HepG2 (cell line): ENCODE measurements around the gene GPS1. TPM values are rescaled to one million over a fixed set of nuclear protein-coding genes. Genes with fewer than 3 reads are reported as not detected.

Source experiments
- ATAC-seq: fragments of 200-7000 bp; cut with Tn5 transposase; 3 replicates; pipeline ENCODE4 v1.9.1; 2020; ENCODE audit warnings: mild to moderate bottlenecking, moderate library complexity
- BruUV-seq: library from RNA; stranded (reverse); fragments of 400-500 nt; replicated peaks from 2 replicates; lab custom pipeline; 2021; lab: Mats Ljungman, UMichigan
- CTCF ChIA-PET: fragments of 300-600 bp; formaldehyde crosslinking; extraction: SDS; loops from one replicate; lab custom pipeline; 2021; ENCODE audit warnings: low total read pairs, inconsistent platforms, low intra/inter-chr PET ratio; lab: Yijun Ruan, JAX
- POLR2A ChIA-PET: fragments of 350-600 bp; sonication (Branson Sonifier 250); formaldehyde crosslinking; loops from one replicate; lab custom pipeline; 2020; ENCODE audit warnings: antibody characterized with exemption, inconsistent platforms; lab: Yijun Ruan, JAX
- DNase-seq: peaks from one replicate; pipeline ENCODE4 v3.0.0-alpha.2; 2015; ENCODE audit warnings: low spot score
- FAIRE-seq: peaks from 3 replicates; lab custom pipeline; 2011; peaks lifted over from hg19 to GRCh38; lab: Jason Lieb, UNC
- H2AFZ ChIP-seq: one replicate; pipeline ENCODE4 v1.6.1; 2011; ENCODE audit warnings: low read length, inconsistent platforms
- H3K27ac ChIP-seq: fragments of 300-600 bp; 3 replicates; pipeline ENCODE4 v1.8.0; 2011; ENCODE audit warnings: mixed run types, mild to moderate bottlenecking, mixed read lengths, low read length, inconsistent platforms; ENCODE audit not compliant: insufficient read depth; ENCODE audit errors: extremely low read length
- H3K27me3 ChIP-seq, 2 experiments: fragments of 200-600 bp in 1 of 2; 2 replicates in 1 of 2; 3 replicates in 1 of 2; pipeline versions ENCODE4 v1.6.0 to v1.8.0; 2011; ENCODE audit warnings: low read length in 2 of 2, mild to moderate bottlenecking in 2 of 2, moderate library complexity in 2 of 2, inconsistent platforms in 1 of 2; ENCODE audit not compliant: insufficient read depth in 2 of 2, control insufficient read depth in 1 of 2
- H3K36me3 ChIP-seq, 2 experiments: fragments of 200-600 bp in 1 of 2; replicated peaks in 1 of 2; 2 replicates in 1 of 2; 3 replicates in 1 of 2; pipeline versions ENCODE4 v1.5.1 to v1.8.0; 2011; ENCODE audit warnings: low read length in 2 of 2, inconsistent platforms in 1 of 2; ENCODE audit not compliant: insufficient read depth in 2 of 2, control insufficient read depth in 1 of 2
- H3K4me1 ChIP-seq: 2 replicates; pipeline ENCODE4 v1.5.1; 2012; ENCODE audit warnings: low read length, inconsistent platforms; ENCODE audit not compliant: insufficient read depth
- H3K4me2 ChIP-seq: 2 replicates; pipeline ENCODE4 v1.6.0; 2011; ENCODE audit warnings: low read depth, low read length, inconsistent platforms
- H3K4me3 ChIP-seq, 3 experiments: fragments of 200-600 bp in 1 of 3; sonication (generic), shearing (Covaris generic) in 1 of 3; replicated peaks in 1 of 3; 2 replicates each; pipeline ENCODE4 v1.5.1; 2011 to 2016; ENCODE audit warnings: low read length in 3 of 3, inconsistent platforms in 2 of 3, low read depth in 2 of 3, mild to moderate bottlenecking in 2 of 3, control low read depth in 1 of 3, mixed read lengths in 1 of 3; ENCODE audit not compliant: insufficient read depth in 1 of 3
- H3K79me2 ChIP-seq: one replicate; pipeline ENCODE4 v1.6.1; 2011; ENCODE audit warnings: low read length, inconsistent platforms; ENCODE audit not compliant: insufficient read depth
- H3K9ac ChIP-seq: 2 replicates; pipeline ENCODE4 v1.6.0; 2011; ENCODE audit warnings: mild to moderate bottlenecking, low read depth, low read length, inconsistent platforms; ENCODE audit not compliant: insufficient read depth
- H3K9me3 ChIP-seq: 2 replicates; pipeline ENCODE4 v1.5.1; 2012; ENCODE audit warnings: mild to moderate bottlenecking, low read length
- H4K20me1 ChIP-seq: 2 replicates; pipeline ENCODE4 v1.6.0; 2011; ENCODE audit warnings: inconsistent platforms, mild to moderate bottlenecking, low read length, moderate library complexity; ENCODE audit not compliant: insufficient read depth
- FOXP1 ChIP-seq, 2 experiments: fragments of 450-650 bp in 1 of 2; IDR thresholded peaks; 2 replicates each; pipeline ENCODE4 v1.6.1; 2017 to 2018; ENCODE audit warnings: antibody characterized with exemption in 1 of 2
- HNF4G ChIP-seq, 2 experiments: sonication (generic) in 1 of 2; formaldehyde crosslinking in 1 of 2; IDR thresholded peaks; 2 replicates each; pipeline versions ENCODE4 v1.4.0 to v1.6.1; 2011 to 2020; ENCODE audit warnings: borderline replicate concordance in 2 of 2, low read depth in 2 of 2, mild to moderate bottlenecking in 2 of 2, low read length in 1 of 2, missing genetic modification reagents in 1 of 2, moderate library complexity in 1 of 2
- KDM2A ChIP-seq: sonication (generic); formaldehyde crosslinking; IDR thresholded peaks from 2 replicates; pipeline ENCODE4 v1.4.0; 2020; ENCODE audit warnings: low read depth, missing genetic modification reagents, borderline replicate concordance
- MTF1 ChIP-seq: sonication (generic); formaldehyde crosslinking; IDR thresholded peaks from 2 replicates; pipeline ENCODE4 v1.5.0; 2020; ENCODE audit warnings: missing genetic modification reagents
- MYC ChIP-seq: sonication (generic); formaldehyde crosslinking; IDR thresholded peaks from 2 replicates; pipeline ENCODE4 v1.9.0; 2021; ENCODE audit warnings: missing genetic modification reagents, borderline replicate concordance
- RAD51 ChIP-seq: fragments of 450-650 bp; IDR thresholded peaks from 2 replicates; pipeline ENCODE4 v1.6.1; 2016; ENCODE audit warnings: borderline replicate concordance
- ZBTB33 ChIP-seq: sonication (generic); formaldehyde crosslinking; IDR thresholded peaks from 2 replicates; pipeline ENCODE4 v1.4.0; 2020; ENCODE audit warnings: missing genetic modification reagents
- ZNF337 ChIP-seq: sonication (generic); formaldehyde crosslinking; IDR thresholded peaks from 2 replicates; pipeline ENCODE4 v1.5.1; 2020; ENCODE audit warnings: missing genetic modification reagents, low read depth, mild to moderate bottlenecking, borderline replicate concordance
- ZNF512 ChIP-seq: sonication (generic); formaldehyde crosslinking; IDR thresholded peaks from 2 replicates; pipeline ENCODE4 v1.4.0; 2020; ENCODE audit warnings: mild to moderate bottlenecking, missing genetic modification reagents
- ZNF605 ChIP-seq: sonication (generic); formaldehyde crosslinking; IDR thresholded peaks from 2 replicates; pipeline ENCODE4 v1.8.0; 2022; ENCODE audit warnings: mild to moderate bottlenecking, missing genetic modification reagents
- ZNF629 ChIP-seq: sonication (generic); formaldehyde crosslinking; conservative IDR thresholded peaks from 2 replicates; pipeline ENCODE4 v1.5.0; 2020; ENCODE audit warnings: missing genetic modification reagents
- WGBS: methylation state at CpG from one replicate; pipeline ENCODE4 v1.1.6; 2017; ENCODE audit warnings: low lambda C conversion rate; 5-methylcytosine and 5-hydroxymethylcytosine counted together
- in situ Hi-C: cut with HindIII; loops from 2 replicates; pipeline ENCODE4 v1.10.0; 2017; ENCODE audit warnings: low pct_unique_long_range_greater_than_20kb; ENCODE audit not compliant: extremely low pct_ligation_motif_present
- intact Hi-C: fragments of 100-400 bp; cut with micrococcal nuclease; formaldehyde crosslinking; loops from one replicate; pipeline ENCODE4 v1.10.0; 2022; ENCODE audit not compliant: unreplicated experiment
- polyA plus RNA-seq, 8 experiments: library from polyadenylated mRNA; depleted of rRNA in 3 of 8; stranded (reverse) in 7 of 8; unstranded in 1 of 8; fragments of >200 nt; fragmentation: Illumina TruSeq in 4 of 8; extraction: Trizol in 4 of 8; gene quantifications; 2 replicates each; pipeline versions ENCODE4 v1.2.1 to v1.2.3, GENCODE V29; 2011 to 2016; ENCODE audit warnings: low read depth in 4 of 8, missing spikeins in 1 of 8, mixed read lengths in 1 of 8; ENCODE audit not compliant: insufficient read depth in 1 of 8
- total RNA-seq, 5 experiments: library from RNA; depleted of rRNA; stranded (reverse); fragments of >200 nt; fragmentation: Illumina TruSeq; extraction: Trizol; gene quantifications; 2 replicates each; pipeline ENCODE4 v1.2.3, GENCODE V29; 2016; ENCODE audit warnings: low read depth in 1 of 5
- TF ChIP-seq, protein P1 (sequence below): sonication (generic); formaldehyde crosslinking; IDR thresholded peaks from 2 replicates; pipeline ENCODE4 v1.5.1; 2020; ENCODE audit warnings: mild to moderate bottlenecking, missing genetic modification reagents, borderline replicate concordance
- TF ChIP-seq, protein P2 (sequence below): sonication (generic); formaldehyde crosslinking; IDR thresholded peaks from 2 replicates; pipeline ENCODE4 v1.5.1; 2020; ENCODE audit warnings: mild to moderate bottlenecking, missing genetic modification reagents

GPS1 gene
- total and polyA plus RNA-seq, 2 of the 13 experiments (the other 11 are each of a cell fraction or from before 2014, with no cell fraction given): 124 to 128 TPM

- Histone ChIP-seq H3K27ac (peak overlapping the region; percentile 72), H4K20me1 (no peaks in the 10 kb centered on the region), H3K9me3 (no peaks in the 10 kb centered on the region), H3K4me1 (peaks cover 73% of the 10 kb centered on the region), H3K9ac (peak overlapping the region; percentile 78), H2AFZ (no peak overlapping the region), H3K79me2 (peaks cover 11% of the 10 kb centered on the region), H3K4me3 (peak overlapping the region; percentile 56 to 82 (median 57); a peak in 5 of 6 replicates), H3K4me2 (peak overlapping the region; percentile 95), H3K27me3 (no peaks in the 10 kb centered on the region), H3K36me3 (no peaks in the 10 kb centered on the region)
- no peak for DNase-seq
- BruUV-seq: no TSS peak
- WGBS: 53% methylated on average over 9 of the region's 9 CpGs
- POLR2A ChIA-PET: interaction anchor here (0.6 to 5.9 kb wide), 32 partner anchors 8 to 405 kb away, joined by 3 to 61 read pairs (median 4); partner anchors contain the start of genes CENPX, DCXR, FASN and LRRC45
- CTCF ChIA-PET: interaction anchor here (2.6 kb wide), 1 partner anchor 47 kb away, joined by 16 read pairs; no protein-coding TSS in a partner anchor
- FAIRE-seq: no peak
- no peak; the same call in 2 of the 3 replicates for ATAC-seq
- in situ Hi-C loops: no loop called here
- intact Hi-C loops: loop anchor here (1.0 to 10.0 kb wide), 2 partner anchors 47 to 128 kb away; no protein-coding TSS in a partner anchor
- TF ChIP-seq ZNF629 (CRISPR knock-in tag): no peak
- no peak for TF ChIP-seq ZNF337 (CRISPR knock-in tag)
- no peak for TF ChIP-seq MTF1
- TF ChIP-seq ZNF605 (CRISPR knock-in tag): no peak
- TF ChIP-seq, protein P1, sequence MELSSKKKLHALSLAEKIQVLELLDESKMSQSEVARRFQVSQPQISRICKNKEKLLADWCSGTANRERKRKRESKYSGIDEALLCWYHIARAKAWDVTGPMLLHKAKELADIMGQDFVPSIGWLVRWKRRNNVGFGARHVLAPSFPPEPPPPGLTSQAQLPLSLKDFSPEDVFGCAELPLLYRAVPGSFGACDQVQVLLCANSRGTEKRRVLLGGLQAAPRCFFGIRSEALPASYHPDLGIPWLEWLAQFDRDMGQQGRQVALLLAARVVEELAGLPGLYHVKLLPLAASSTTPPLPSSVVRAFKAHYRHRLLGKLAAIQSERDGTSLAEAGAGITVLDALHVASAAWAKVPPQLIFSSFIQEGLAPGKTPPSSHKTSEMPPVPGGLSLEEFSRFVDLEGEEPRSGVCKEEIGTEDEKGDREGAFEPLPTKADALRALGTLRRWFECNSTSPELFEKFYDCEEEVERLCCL (CRISPR knock-in tag): 0 out of 2 replicates have a peak, but pooled peaks have one; percentile 20
- no peak for TF ChIP-seq ZBTB33 (CRISPR knock-in tag)
- TF ChIP-seq, protein P2, sequence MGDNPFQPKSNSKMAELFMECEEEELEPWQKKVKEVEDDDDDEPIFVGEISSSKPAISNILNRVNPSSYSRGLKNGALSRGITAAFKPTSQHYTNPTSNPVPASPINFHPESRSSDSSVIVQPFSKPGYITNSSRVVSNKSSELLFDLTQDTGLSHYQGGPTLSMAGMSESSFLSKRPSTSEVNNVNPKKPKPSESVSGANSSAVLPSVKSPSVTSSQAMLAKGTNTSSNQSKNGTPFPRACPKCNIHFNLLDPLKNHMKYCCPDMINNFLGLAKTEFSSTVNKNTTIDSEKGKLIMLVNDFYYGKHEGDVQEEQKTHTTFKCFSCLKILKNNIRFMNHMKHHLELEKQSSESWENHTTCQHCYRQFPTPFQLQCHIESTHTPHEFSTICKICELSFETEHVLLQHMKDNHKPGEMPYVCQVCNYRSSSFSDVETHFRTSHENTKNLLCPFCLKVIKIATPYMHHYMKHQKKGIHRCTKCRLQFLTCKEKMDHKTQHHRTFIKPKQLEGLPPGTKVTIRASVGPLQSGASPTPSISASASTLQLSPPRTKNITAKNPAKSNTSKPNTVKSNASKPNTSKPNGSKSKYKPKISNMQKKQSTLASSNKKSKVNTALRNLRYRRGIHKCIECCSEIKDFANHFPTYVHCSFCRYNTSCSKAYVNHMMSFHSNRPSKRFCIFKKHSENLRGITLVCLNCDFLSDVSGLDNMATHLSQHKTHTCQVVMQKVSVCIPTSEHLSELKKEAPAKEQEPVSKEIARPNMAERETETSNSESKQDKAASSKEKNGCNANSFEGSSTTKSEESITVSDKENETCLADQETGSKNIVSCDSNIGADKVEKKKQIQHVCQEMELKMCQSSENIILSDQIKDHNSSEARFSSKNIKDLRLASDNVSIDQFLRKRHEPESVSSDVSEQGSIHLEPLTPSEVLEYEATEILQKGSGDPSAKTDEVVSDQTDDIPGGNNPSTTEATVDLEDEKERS (CRISPR knock-in tag): no peak
- TF ChIP-seq RAD51: no peak
- no peak for TF ChIP-seq MYC (CRISPR knock-in tag)
- TF ChIP-seq FOXP1 (IDR thresholded peaks at IDR 0.05): no peak
- TF ChIP-seq FOXP1 (CRISPR knock-in tag; IDR thresholded peaks at IDR 0.05): no peak
- 0 out of 2 replicates have a peak, but pooled peaks have one; percentile 5 for TF ChIP-seq KDM2A
- TF ChIP-seq ZNF512 (CRISPR knock-in tag): no peak
- no peak for TF ChIP-seq HNF4G (IDR thresholded peaks at IDR 0.05; ENCODE audit: borderline replicate concordance, low read depth, low read length)
- TF ChIP-seq HNF4G (CRISPR knock-in tag; IDR thresholded peaks at IDR 0.05; ENCODE audit: borderline replicate concordance, low read depth): no peak
These were observed 55.1 kb downstream of the GPS1 start for GRCh38 chr17:82106688-82107305.
